ENCODE data around the gene ARHGAP22. TPM values are rescaled to one million over a fixed set of nuclear protein-coding genes. Genes with fewer than 3 reads are reported as not detected.

ARHGAP22 gene
- total and polyA plus RNA-seq, 3 experiments from 2014 or later = not detected

GRCh38 chr10:48474765-48475365 lies 130.0 kb downstream of the ARHGAP22 start:
- H3K36me3 ChIP-seq (ENCODE audit: insufficient read depth, low read length) = no peaks in the 10 kb centered on the region
- no peaks in the 10 kb centered on the region for H3K9me3 ChIP-seq (ENCODE audit: low read length)
- no peak for DNase-seq
- no peaks in the 10 kb centered on the region for H3K4me1 ChIP-seq (ENCODE audit: insufficient read depth, low read length)
- Mint-ChIP-seq H3K36me3 (no peaks in the 10 kb centered on the region), H3K27ac (no peak overlapping the region), H3K4me3 (no peak overlapping the region), H3K27me3 (peaks cover 5 to 10% of the 10 kb centered on the region in 2 donors), H3K9me3 (no peaks in the 10 kb centered on the region), H3K4me1 (no peaks in the 10 kb centered on the region)
- ChIA-PET POLR2A (no interaction called here), CTCF (no interaction called here)
- no peaks in the 10 kb centered on the region for H3K27me3 ChIP-seq (ENCODE audit: insufficient read depth, low read length, poor library complexity, severe bottlenecking)
- H3K27ac ChIP-seq (ENCODE audit: low read depth, low read length) = peak overlapping the region; percentile 4
- H3K4me3 ChIP-seq (ENCODE audit: low read length) = no peak overlapping the region

GRCh38 chr10:48473704-48474103 lies 131.2 kb downstream of the ARHGAP22 start:
- no peak overlapping the region for H3K27ac Mint-ChIP-seq
- Histone ChIP-seq H3K9me3 (ENCODE audit: low read length) (no peaks in the 10 kb centered on the region), H3K4me1 (ENCODE audit: insufficient read depth, low read length) (no peaks in the 10 kb centered on the region), H3K27me3 (ENCODE audit: insufficient read depth, low read length, poor library complexity, severe bottlenecking) (no peaks in the 10 kb centered on the region), H3K27ac (ENCODE audit: low read depth, low read length) (no peak overlapping the region), H3K36me3 (ENCODE audit: insufficient read depth, low read length) (no peaks in the 10 kb centered on the region), H3K4me3 (ENCODE audit: low read length) (no peak overlapping the region)
- H3K9me3 Mint-ChIP-seq = no peaks in the 10 kb centered on the region
- no peak overlapping the region for H3K4me3 Mint-ChIP-seq
- ChIA-PET CTCF (no interaction called here), POLR2A (no interaction called here)
- H3K4me1 Mint-ChIP-seq = no peaks in the 10 kb centered on the region
- no peaks in the 10 kb centered on the region for H3K36me3 Mint-ChIP-seq
- no peak for DNase-seq
- H3K27me3 Mint-ChIP-seq = peaks cover 4% of the 10 kb centered on the region in 2 donors

- H3K27me3 ChIP-seq (ENCODE audit: insufficient read depth, low read length, poor library complexity, severe bottlenecking) = no peaks in the 10 kb centered on the region
- Mint-ChIP-seq H3K4me3 (no peak overlapping the region), H3K27me3 (peaks cover 0 to 2% of the 10 kb centered on the region in 2 donors), H3K36me3 (no peaks in the 10 kb centered on the region), H3K9me3 (no peaks in the 10 kb centered on the region), H3K4me1 (no peaks in the 10 kb centered on the region), H3K27ac (no peak overlapping the region)
- ChIA-PET POLR2A (no interaction called here), CTCF (no interaction called here)
- H3K27ac ChIP-seq (ENCODE audit: low read depth, low read length) = no peak overlapping the region
- no peaks in the 10 kb centered on the region for H3K9me3 ChIP-seq (ENCODE audit: low read length)
- H3K4me1 ChIP-seq (ENCODE audit: insufficient read depth, low read length) = no peaks in the 10 kb centered on the region
- H3K36me3 ChIP-seq (ENCODE audit: insufficient read depth, low read length) = no peaks in the 10 kb centered on the region
- H3K4me3 ChIP-seq (ENCODE audit: low read length) = no peak overlapping the region
- no peak for DNase-seq
Measured at GRCh38 chr10:48472501-48473069, 132.3 kb downstream of the ARHGAP22 start.

- Mint-ChIP-seq H3K4me3 (no peak overlapping the region), H3K36me3 (no peaks in the 10 kb centered on the region), H3K9me3 (no peaks in the 10 kb centered on the region), H3K4me1 (no peaks in the 10 kb centered on the region), H3K27ac (no peak overlapping the region), H3K27me3 (peaks cover 0 to 2% of the 10 kb centered on the region in 2 donors)
- DNase-seq = no peak
- H3K4me1 ChIP-seq (ENCODE audit: insufficient read depth, low read length) = no peaks in the 10 kb centered on the region
- no peaks in the 10 kb centered on the region for H3K9me3 ChIP-seq (ENCODE audit: low read length)
- CTCF ChIA-PET = no interaction called here
- POLR2A ChIA-PET = no interaction called here
- H3K27ac ChIP-seq (ENCODE audit: low read depth, low read length) = peak overlapping the region; percentile 84
- H3K4me3 ChIP-seq (ENCODE audit: low read length) = no peak overlapping the region
- no peaks in the 10 kb centered on the region for H3K27me3 ChIP-seq (ENCODE audit: insufficient read depth, low read length, poor library complexity, severe bottlenecking)
- H3K36me3 ChIP-seq (ENCODE audit: insufficient read depth, low read length) = no peaks in the 10 kb centered on the region
Measured at GRCh38 chr10:48470893-48471805, 133.7 kb downstream of the ARHGAP22 start.

- no peak overlapping the region for H3K27ac Mint-ChIP-seq
- no peaks in the 10 kb centered on the region for H3K9me3 Mint-ChIP-seq
- Histone ChIP-seq H3K9me3 (ENCODE audit: low read length) (no peaks in the 10 kb centered on the region), H3K27me3 (ENCODE audit: insufficient read depth, low read length, poor library complexity, severe bottlenecking) (no peaks in the 10 kb centered on the region), H3K4me1 (ENCODE audit: insufficient read depth, low read length) (no peaks in the 10 kb centered on the region), H3K36me3 (ENCODE audit: insufficient read depth, low read length) (no peaks in the 10 kb centered on the region), H3K27ac (ENCODE audit: low read depth, low read length) (peak overlapping the region; percentile 84), H3K4me3 (ENCODE audit: low read length) (no peak overlapping the region)
- no peaks in the 10 kb centered on the region for H3K4me1 Mint-ChIP-seq
- H3K27me3 Mint-ChIP-seq = peaks cover 0 to 2% of the 10 kb centered on the region in 2 donors
- H3K4me3 Mint-ChIP-seq = no peak overlapping the region
- no peak for DNase-seq
- POLR2A ChIA-PET = no interaction called here
- CTCF ChIA-PET = no interaction called here
- H3K36me3 Mint-ChIP-seq = no peaks in the 10 kb centered on the region
Measured at GRCh38 chr10:48470115-48470892, 134.6 kb downstream of the ARHGAP22 start.

- Histone ChIP-seq H3K9me3 (ENCODE audit: low read length) (no peaks in the 10 kb centered on the region), H3K4me3 (ENCODE audit: low read length) (no peak overlapping the region), H3K27ac (ENCODE audit: low read depth, low read length) (peak overlapping the region; percentile 84), H3K4me1 (ENCODE audit: insufficient read depth, low read length) (no peaks in the 10 kb centered on the region), H3K27me3 (ENCODE audit: insufficient read depth, low read length, poor library complexity, severe bottlenecking) (no peaks in the 10 kb centered on the region), H3K36me3 (ENCODE audit: insufficient read depth, low read length) (no peaks in the 10 kb centered on the region)
- Mint-ChIP-seq H3K4me3 (no peak overlapping the region), H3K27me3 (peaks cover 0 to 2% of the 10 kb centered on the region in 2 donors), H3K27ac (no peak overlapping the region), H3K4me1 (no peaks in the 10 kb centered on the region), H3K36me3 (no peaks in the 10 kb centered on the region), H3K9me3 (no peaks in the 10 kb centered on the region)
- no peak for DNase-seq
- ChIA-PET POLR2A (no interaction called here), CTCF (no interaction called here)
Measured at GRCh38 chr10:48469516-48470020, 135.3 kb downstream of the ARHGAP22 start.

GRCh38 chr10:48468866-48469511 lies 135.9 kb downstream of the ARHGAP22 start:
- H3K27ac Mint-ChIP-seq = no peak overlapping the region
- DNase-seq = no peak
- H3K9me3 Mint-ChIP-seq = no peaks in the 10 kb centered on the region
- ChIA-PET CTCF (no interaction called here), POLR2A (no interaction called here)
- peak overlapping the region; percentile 84 for H3K27ac ChIP-seq (ENCODE audit: low read depth, low read length)
- H3K4me3 ChIP-seq (ENCODE audit: low read length) = no peak overlapping the region
- peaks cover 0 to 2% of the 10 kb centered on the region in 2 donors for H3K27me3 Mint-ChIP-seq
- no peaks in the 10 kb centered on the region for H3K36me3 Mint-ChIP-seq
- H3K9me3 ChIP-seq (ENCODE audit: low read length) = no peaks in the 10 kb centered on the region
- H3K4me1 ChIP-seq (ENCODE audit: insufficient read depth, low read length) = no peaks in the 10 kb centered on the region
- no peak overlapping the region for H3K4me3 Mint-ChIP-seq
- no peaks in the 10 kb centered on the region for H3K4me1 Mint-ChIP-seq
- no peaks in the 10 kb centered on the region for H3K36me3 ChIP-seq (ENCODE audit: insufficient read depth, low read length)
- no peaks in the 10 kb centered on the region for H3K27me3 ChIP-seq (ENCODE audit: insufficient read depth, low read length, poor library complexity, severe bottlenecking)
